Nephron (organoid): ENCODE data around the gene ENOSF1.

Experiments used
- H3K27ac Mint-ChIP-seq, 3 experiments: 2 replicates each; pipeline ENCODE4 v1.8.0; 2020; ENCODE audit warnings: mixed read lengths in 3 of 3, mild to moderate bottlenecking in 2 of 3, moderate library complexity in 1 of 3
- H3K27me3 Mint-ChIP-seq: 2 replicates; pipeline ENCODE4 v1.8.0; 2021; ENCODE audit warnings: low read depth, mild to moderate bottlenecking, moderate library complexity, mixed read lengths
- H3K36me3 Mint-ChIP-seq: 2 replicates; pipeline ENCODE4 v1.8.0; 2020; ENCODE audit warnings: low read depth, mixed read lengths
- H3K4me1 Mint-ChIP-seq: 2 replicates; pipeline ENCODE4 v1.8.0; 2020; ENCODE audit warnings: mixed read lengths
- H3K4me3 Mint-ChIP-seq, 3 experiments: 2 replicates each; pipeline ENCODE4 v1.8.0; 2020; ENCODE audit warnings: mild to moderate bottlenecking in 3 of 3, mixed read lengths in 3 of 3, moderate library complexity in 2 of 3
- H3K9me3 Mint-ChIP-seq: 2 replicates; pipeline ENCODE4 v1.8.0; 2020; ENCODE audit warnings: mixed read lengths
- CTCF ChIP-seq, 3 experiments: fragments of 200-600 bp; sonication (generic); IDR thresholded peaks; one replicate each; pipeline ENCODE4 v1.5.0; 2021; ENCODE audit warnings: antibody characterized with exemption in 3 of 3; ENCODE audit not compliant: unreplicated experiment in 3 of 3

ENOSF1 gene

GRCh38 chr18:669077-669476 is 43.4 kb downstream of the ENOSF1 start:
- peaks cover 67% of the 10 kb centered on the region for H3K36me3 Mint-ChIP-seq
- no peaks in the 10 kb centered on the region for H3K4me1 Mint-ChIP-seq
- H3K9me3 Mint-ChIP-seq, result peaks cover 5% of the 10 kb centered on the region
- no peak for TF ChIP-seq CTCF (IDR thresholded peaks at IDR 0.05; ENCODE audit: unreplicated experiment in 3 of 3)
- peak overlapping the region in 1 of 3 experiments; percentile 87 for H3K27ac Mint-ChIP-seq
- no peak overlapping the region for H3K4me3 Mint-ChIP-seq
- H3K27me3 Mint-ChIP-seq, result no peaks in the 10 kb centered on the region

- no peaks in the 10 kb centered on the region for H3K27me3 Mint-ChIP-seq
- peak overlapping the region in 2 of 3 experiments; percentile 2 to 8 for H3K4me3 Mint-ChIP-seq
- H3K9me3 Mint-ChIP-seq, result peaks cover 5% of the 10 kb centered on the region
- TF ChIP-seq CTCF (IDR thresholded peaks at IDR 0.05; ENCODE audit: unreplicated experiment in 3 of 3), result no peak
- H3K4me1 Mint-ChIP-seq, result no peaks in the 10 kb centered on the region
- H3K36me3 Mint-ChIP-seq, result peaks cover 72% of the 10 kb centered on the region
- peak overlapping the region; percentile 22 to 87 (median 43) for H3K27ac Mint-ChIP-seq
Observed at GRCh38 chr18:668260-668659, 44.2 kb downstream of the ENOSF1 start.

- TF ChIP-seq CTCF (IDR thresholded peaks at IDR 0.05; ENCODE audit: unreplicated experiment in 3 of 3), result no peak
- peaks cover 74% of the 10 kb centered on the region for H3K36me3 Mint-ChIP-seq
- H3K9me3 Mint-ChIP-seq, result peaks cover 10% of the 10 kb centered on the region
- no peaks in the 10 kb centered on the region for H3K4me1 Mint-ChIP-seq
- no peak overlapping the region for H3K4me3 Mint-ChIP-seq
- no peaks in the 10 kb centered on the region for H3K27me3 Mint-ChIP-seq
- H3K27ac Mint-ChIP-seq, result no peak overlapping the region
Observed at GRCh38 chr18:666628-667027, 45.8 kb downstream of the ENOSF1 start.

GRCh38 chr18:666177-666576 is 46.3 kb downstream of the ENOSF1 start:
- TF ChIP-seq CTCF (IDR thresholded peaks at IDR 0.05; ENCODE audit: unreplicated experiment in 3 of 3), result no peak
- peaks cover 74% of the 10 kb centered on the region for H3K36me3 Mint-ChIP-seq
- peaks cover 15% of the 10 kb centered on the region for H3K9me3 Mint-ChIP-seq
- no peaks in the 10 kb centered on the region for H3K27me3 Mint-ChIP-seq
- no peak overlapping the region for H3K27ac Mint-ChIP-seq
- H3K4me1 Mint-ChIP-seq, result no peaks in the 10 kb centered on the region
- no peak overlapping the region for H3K4me3 Mint-ChIP-seq

GRCh38 chr18:662197-662596 is 50.2 kb downstream of the ENOSF1 start:
- Mint-ChIP-seq H3K4me3 (no peak overlapping the region), H3K36me3 (peaks cover 67% of the 10 kb centered on the region), H3K4me1 (no peaks in the 10 kb centered on the region), H3K9me3 (peaks cover 17% of the 10 kb centered on the region), H3K27ac (no peak overlapping the region), H3K27me3 (no peaks in the 10 kb centered on the region)
- TF ChIP-seq CTCF (IDR thresholded peaks at IDR 0.05; ENCODE audit: unreplicated experiment in 3 of 3), result no peak

GRCh38 chr18:659597-659996 is 52.8 kb downstream of the ENOSF1 start:
- H3K9me3 Mint-ChIP-seq, result peaks cover 14% of the 10 kb centered on the region
- H3K4me3 Mint-ChIP-seq, result peak overlapping the region; percentile 90 to 94 (median 93)
- no peak for TF ChIP-seq CTCF (IDR thresholded peaks at IDR 0.05; ENCODE audit: unreplicated experiment in 3 of 3)
- peak overlapping the region in 2 of 3 experiments; percentile 5 to 46 for H3K27ac Mint-ChIP-seq
- no peaks in the 10 kb centered on the region for H3K4me1 Mint-ChIP-seq
- peaks cover 3% of the 10 kb centered on the region for H3K27me3 Mint-ChIP-seq
- peaks cover 57% of the 10 kb centered on the region for H3K36me3 Mint-ChIP-seq
